ENCODE data around the gene RPS6KA2. TPM values are rescaled to one million over a fixed set of nuclear protein-coding genes. Genes with fewer than 3 reads are reported as not detected.
"Not testable (repeated sequence)": the region's sequence is repeated elsewhere in the genome, so short reads cannot be mapped to it uniquely, and the experiment has no call there.

The RPS6KA2 gene
- total RNA-seq, 4 donors from 2014 or later, result 52.1 to 84.8 (median 58.7) TPM

DNA sequence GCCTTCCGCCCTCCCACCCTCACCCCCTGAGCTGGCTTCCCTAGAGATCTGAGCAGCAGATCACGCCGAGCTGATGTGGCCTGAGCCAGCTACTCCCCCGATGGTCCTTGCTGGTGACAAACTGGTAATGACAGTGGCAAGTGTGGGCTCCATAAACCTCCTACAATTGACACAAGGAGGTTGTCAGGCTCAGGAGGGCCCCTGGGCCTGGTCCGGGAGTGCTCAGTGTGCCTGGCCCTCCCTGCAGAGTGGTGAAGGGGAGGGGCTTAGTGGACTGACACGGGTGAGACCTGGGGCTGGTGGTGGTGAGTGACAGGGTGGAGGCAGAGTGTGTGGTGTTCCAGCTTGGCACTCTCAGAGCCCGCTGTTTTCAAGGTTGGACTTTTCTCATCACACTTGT, 221.7 kb downstream of the RPS6KA2 start:
- no peak for ATAC-seq (ENCODE audit: low FRiP score)
- no peak for DNase-seq (ENCODE audit: low spot score)
- TF ChIP-seq, protein P1, sequence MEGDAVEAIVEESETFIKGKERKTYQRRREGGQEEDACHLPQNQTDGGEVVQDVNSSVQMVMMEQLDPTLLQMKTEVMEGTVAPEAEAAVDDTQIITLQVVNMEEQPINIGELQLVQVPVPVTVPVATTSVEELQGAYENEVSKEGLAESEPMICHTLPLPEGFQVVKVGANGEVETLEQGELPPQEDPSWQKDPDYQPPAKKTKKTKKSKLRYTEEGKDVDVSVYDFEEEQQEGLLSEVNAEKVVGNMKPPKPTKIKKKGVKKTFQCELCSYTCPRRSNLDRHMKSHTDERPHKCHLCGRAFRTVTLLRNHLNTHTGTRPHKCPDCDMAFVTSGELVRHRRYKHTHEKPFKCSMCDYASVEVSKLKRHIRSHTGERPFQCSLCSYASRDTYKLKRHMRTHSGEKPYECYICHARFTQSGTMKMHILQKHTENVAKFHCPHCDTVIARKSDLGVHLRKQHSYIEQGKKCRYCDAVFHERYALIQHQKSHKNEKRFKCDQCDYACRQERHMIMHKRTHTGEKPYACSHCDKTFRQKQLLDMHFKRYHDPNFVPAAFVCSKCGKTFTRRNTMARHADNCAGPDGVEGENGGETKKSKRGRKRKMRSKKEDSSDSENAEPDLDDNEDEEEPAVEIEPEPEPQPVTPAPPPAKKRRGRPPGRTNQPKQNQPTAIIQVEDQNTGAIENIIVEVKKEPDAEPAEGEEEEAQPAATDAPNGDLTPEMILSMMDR (IDR thresholded peaks at IDR 0.05), result no peak

DNA sequence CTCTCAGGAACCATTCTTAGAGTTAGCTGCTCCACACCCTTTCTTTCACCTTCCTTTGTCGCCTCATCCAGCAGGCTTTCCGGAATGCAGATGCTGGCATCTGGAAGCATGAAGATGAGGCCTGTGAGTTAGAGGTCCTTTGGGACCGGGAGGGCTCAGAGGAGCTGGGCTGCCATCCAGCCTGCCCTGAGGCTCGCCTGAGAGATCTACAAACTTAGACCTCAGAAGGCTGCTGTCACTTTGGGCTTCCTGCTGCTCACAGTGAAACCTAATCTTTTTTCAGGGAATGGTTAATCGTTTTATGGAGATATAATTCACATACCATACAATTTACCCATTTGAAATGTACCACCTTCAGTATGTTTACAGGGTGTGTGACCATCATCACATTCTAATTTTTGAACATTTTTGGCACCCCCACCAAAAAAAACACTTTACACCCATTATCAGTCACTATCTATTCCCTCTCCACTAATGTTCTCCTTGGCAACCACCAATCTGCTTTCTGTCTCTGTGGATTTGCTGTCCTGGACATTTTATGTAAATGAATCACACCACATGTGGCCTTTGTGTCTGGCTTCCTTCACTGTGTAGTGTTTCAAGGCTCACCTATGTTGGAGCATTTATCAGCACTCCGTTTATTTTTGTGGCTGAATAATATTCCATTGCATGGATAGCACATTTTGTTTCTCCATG, 224.3 kb downstream of the RPS6KA2 start:
- TF ChIP-seq, protein P1 (IDR thresholded peaks at IDR 0.05), result no peak
- no peak for DNase-seq (ENCODE audit: low spot score)
- no peak for ATAC-seq (ENCODE audit: low FRiP score)

DNA sequence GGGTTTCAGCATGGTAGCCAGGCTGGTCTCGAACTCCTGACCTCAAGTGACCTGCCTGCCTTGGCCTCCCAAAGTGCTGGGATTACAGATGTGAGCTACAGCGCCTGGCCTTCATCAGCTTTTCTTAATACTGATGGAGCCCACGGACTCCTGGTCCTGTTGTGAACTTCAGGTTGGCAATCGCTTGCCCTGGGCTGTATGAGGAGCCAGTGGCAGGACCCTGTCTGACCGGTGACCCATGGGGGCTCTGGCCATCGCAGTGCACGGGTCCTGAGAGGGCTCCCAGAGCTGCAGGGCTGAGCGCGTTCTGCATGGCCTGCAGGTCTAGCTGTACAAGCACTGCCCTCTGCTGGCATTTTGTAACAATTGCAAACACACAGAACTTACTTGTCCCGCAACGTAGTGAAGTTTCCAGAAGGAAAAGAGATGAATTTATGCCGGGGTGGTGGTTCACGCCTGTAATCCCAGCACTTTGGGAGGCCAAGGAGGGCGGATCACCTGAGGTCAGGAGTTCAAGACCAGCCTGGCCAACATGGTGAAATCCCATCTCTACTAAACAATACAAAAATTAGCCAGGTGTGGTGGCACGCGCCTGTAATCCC, 226.3 kb downstream of the RPS6KA2 start:
- TF ChIP-seq, protein P1 (IDR thresholded peaks at IDR 0.05), result peak in 1 of 3 donors; percentile 28
- DNase-seq (ENCODE audit: low spot score), result not testable (repeated sequence)
- ATAC-seq (ENCODE audit: low FRiP score), result peak; percentile 63

GRCh38 chr6:166400181-166400580, 226.9 kb downstream of the RPS6KA2 start:
- no peak for DNase-seq (ENCODE audit: low spot score)
- TF ChIP-seq, protein P1 (IDR thresholded peaks at IDR 0.05), result no peak
- no peak for ATAC-seq (ENCODE audit: low FRiP score)

DNA sequence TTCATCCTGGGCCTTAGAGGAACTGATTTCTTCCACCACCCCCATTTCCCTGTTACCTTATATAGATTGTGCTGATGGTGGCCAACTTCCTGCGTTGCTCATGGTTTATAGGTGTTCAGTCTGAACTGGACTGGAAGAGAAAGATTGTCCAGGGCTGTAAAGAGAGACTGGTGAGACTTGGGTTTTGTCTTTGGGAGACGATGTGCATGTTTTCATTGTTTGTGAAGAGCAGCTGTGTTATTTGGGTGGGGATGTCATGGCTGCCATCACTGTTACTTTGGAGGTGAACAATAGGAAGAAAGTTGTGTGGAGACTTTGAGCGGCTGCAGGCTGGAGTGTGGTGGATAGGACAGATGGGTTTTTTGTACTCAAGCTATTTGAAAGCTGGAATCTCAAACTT, 228.7 kb downstream of the RPS6KA2 start:
- ATAC-seq (ENCODE audit: low FRiP score) (no peak), DNase-seq (ENCODE audit: low spot score) (no peak)
- TF ChIP-seq, protein P1 (IDR thresholded peaks at IDR 0.05), result no peak

DNA sequence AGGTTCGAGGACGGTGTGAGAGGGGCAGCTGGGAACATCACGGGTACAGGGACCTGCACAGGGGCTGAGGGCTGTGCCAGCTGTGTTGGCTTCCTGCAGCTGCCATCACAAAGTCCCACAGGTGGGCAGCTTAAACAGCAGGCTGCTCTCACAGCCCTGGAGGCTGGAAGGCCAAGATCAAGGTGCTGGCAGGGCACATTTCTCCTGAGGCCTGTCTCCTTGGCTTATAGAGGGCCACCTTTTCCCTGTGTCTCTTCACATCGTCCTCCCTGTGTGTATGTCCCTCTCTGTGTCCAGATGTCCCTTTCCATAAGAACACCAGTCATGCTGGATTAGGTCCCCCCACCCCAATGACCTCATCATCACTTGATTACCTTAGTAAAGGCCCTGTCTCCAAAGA, 229.2 kb downstream of the RPS6KA2 start:
- TF ChIP-seq, protein P1 (IDR thresholded peaks at IDR 0.05), result no peak
- DNase-seq (ENCODE audit: low spot score) (no peak), ATAC-seq (ENCODE audit: low FRiP score) (no peak)

- DNase-seq (ENCODE audit: low spot score), result no peak
- no peak for ATAC-seq (ENCODE audit: low FRiP score)
- TF ChIP-seq, protein P1 (IDR thresholded peaks at IDR 0.05), result no peak
Observed at GRCh38 chr6:166395778-166396177, 231.3 kb downstream of the RPS6KA2 start.

Data from omental fat pad (tissue), 4 donors.